ENCODE results near the gene TRIM56.
A peak's percentile ranks its signal among the peaks of the same experiment; 100 is the strongest.
"Not testable (repeated sequence)": the region's sequence is repeated elsewhere in the genome, so short reads cannot be mapped to it uniquely, and the experiment has no call there.

TRIM56 gene

DNA sequence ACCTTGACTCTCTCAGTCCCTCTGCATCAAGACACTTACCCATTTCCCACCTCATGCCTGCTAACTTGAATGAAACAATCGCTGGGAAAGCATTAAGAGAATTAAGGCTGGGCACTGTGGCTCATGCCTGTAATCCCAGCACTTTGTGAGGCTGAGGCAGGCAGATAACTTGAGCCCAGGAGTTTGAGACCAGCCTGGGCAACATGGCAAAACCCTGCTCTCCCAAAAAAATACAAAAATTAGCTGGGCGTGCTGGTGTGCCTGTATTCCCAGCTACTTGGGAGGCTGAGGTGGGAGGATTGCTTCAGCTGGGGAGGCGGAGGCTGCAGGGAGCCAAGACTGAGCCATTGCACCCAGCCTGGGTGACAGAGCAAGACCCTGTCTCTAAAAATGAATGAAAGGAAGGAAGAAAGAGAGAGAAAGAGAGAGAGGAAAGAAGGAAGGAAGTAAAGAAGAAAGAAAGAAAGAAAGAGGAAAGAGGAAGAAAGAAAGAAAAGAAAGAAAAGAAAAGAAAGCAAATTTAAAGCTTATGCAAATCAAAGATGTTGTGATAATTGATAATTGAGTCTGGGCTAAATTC lies 42.3 kb downstream of the TRIM56 start:
- H3K4me3 ChIP-seq (ENCODE audit: low read depth, low read length): peak overlapping the region; percentile 72
- DNase-seq (ENCODE audit: low read depth): no peak
- TF ChIP-seq, protein P1, sequence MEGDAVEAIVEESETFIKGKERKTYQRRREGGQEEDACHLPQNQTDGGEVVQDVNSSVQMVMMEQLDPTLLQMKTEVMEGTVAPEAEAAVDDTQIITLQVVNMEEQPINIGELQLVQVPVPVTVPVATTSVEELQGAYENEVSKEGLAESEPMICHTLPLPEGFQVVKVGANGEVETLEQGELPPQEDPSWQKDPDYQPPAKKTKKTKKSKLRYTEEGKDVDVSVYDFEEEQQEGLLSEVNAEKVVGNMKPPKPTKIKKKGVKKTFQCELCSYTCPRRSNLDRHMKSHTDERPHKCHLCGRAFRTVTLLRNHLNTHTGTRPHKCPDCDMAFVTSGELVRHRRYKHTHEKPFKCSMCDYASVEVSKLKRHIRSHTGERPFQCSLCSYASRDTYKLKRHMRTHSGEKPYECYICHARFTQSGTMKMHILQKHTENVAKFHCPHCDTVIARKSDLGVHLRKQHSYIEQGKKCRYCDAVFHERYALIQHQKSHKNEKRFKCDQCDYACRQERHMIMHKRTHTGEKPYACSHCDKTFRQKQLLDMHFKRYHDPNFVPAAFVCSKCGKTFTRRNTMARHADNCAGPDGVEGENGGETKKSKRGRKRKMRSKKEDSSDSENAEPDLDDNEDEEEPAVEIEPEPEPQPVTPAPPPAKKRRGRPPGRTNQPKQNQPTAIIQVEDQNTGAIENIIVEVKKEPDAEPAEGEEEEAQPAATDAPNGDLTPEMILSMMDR (conservative IDR thresholded peaks at IDR 0.05; ENCODE audit: low read depth, low read length): no peak

DNA sequence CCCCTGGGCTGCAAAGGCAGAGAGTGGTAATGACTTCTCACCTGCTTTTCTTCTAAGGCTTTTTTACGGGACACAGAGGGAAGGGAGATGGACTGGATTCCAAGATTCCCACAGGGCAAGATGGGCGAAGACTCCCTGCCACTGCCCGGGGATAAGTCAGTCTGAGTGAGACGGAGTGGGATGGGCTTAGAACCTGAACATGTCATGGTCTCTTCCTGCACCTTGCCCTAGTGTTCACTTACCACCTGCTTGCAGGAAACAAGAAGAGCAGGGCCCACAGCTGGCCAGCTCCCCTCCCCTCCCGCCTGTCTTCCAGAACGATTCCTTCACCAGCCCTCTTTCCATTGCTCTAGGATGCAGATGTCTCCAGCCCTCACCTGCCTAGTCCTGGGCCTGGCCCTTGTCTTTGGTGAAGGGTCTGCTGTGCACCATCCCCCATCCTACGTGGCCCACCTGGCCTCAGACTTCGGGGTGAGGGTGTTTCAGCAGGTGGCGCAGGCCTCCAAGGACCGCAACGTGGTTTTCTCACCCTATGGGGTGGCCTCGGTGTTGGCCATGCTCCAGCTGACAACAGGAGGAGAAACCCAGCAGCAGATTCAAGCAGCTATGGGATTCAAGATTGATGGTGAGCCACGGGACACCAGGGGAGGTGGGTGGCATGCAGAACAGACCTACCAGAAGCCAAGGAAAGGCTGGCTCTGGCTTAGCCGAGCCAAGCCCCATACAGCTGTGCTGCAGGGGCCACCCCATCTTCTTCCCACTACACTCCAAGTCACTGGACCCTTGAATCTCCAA lies 43.0 kb downstream of the TRIM56 start:
- TF ChIP-seq, protein P1 (conservative IDR thresholded peaks at IDR 0.05; ENCODE audit: low read depth, low read length): no peak
- H3K4me3 ChIP-seq (ENCODE audit: low read depth, low read length): peak overlapping the region; percentile 72

DNA sequence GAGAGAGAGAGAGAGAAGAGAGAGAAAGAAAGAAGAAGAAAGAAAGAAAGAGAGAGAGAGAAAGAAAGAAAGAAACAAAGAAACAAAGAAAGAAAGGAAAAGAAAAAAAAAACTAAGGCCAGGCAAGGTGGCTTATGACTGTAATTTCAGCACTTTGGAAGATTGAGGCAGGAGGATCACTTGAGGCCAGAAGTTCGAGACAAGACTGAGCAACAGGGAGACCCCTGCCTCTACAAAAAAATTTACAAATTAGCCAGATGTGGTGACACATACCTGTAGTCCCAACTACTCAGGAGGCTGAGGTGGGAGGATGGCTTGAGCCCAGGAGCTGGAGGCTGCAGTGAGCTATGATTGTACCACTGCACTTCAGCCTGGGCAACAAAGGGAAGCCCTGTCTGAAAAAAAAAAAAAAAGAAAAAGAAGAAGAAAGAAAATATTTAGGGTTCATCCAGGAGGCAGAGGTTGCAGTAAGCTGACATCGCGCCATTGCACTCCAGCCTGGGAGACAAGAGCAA lies 44.4 kb downstream of the TRIM56 start:
- TF ChIP-seq, protein P1 (conservative IDR thresholded peaks at IDR 0.05; ENCODE audit: low read depth, low read length): no peak
- no peak for DNase-seq (ENCODE audit: low read depth)
- peak overlapping the region; percentile 52 for H3K4me3 ChIP-seq (ENCODE audit: low read depth, low read length)

More for the DNA sequence above, 43.0 kb downstream of the TRIM56 start:
- DNase-seq (ENCODE audit: low read depth): peak; percentile 78

DNA sequence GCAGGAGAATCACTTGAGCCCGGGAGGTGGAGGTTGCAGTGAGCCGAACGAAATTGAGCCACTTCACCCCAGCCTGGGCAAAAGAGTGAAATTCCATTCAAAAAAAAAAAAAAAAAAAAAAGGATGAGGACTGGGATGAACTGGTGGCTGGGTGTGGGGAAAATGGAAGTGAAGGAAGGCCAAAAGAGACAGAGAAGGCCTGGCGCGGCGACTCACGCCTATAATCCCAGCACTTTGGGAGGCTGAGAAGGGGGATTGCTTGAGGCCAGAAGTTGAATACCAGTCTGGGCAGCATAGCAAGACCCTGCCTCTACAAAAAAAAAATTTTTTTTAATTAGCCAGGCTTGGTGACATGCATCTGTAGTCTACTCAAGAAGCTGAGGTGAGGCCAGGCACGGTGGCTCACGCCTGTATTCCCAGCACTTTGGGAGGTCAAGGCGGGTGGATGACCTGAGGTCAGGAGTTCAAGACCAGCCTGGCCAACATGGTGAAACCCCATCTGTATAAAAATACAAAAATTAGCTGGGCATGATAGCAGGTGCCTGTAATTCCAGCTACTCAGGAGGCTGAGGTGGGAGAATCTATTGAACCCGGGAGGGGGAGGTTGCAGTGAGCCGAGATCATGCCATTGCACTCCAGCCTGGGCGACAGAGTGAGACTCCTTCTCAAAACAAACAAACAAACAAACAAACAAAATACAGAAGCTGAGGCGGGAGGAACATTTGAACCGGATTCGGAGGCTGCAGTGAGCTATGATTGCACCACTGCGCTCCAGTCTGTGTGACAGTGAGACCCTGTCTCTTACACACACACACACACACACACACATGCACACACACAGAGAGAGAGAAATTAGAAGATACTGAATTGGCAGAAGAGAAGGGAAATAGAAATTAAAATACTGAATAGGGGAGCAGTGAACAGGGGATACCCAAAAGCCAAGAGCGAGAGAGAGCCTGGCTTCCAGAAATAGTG lies 47.6 kb downstream of the TRIM56 start:
- peak overlapping the region; percentile 17 for H3K4me3 ChIP-seq (ENCODE audit: low read depth, low read length)
- not testable (repeated sequence) for DNase-seq (ENCODE audit: low read depth)

DNA sequence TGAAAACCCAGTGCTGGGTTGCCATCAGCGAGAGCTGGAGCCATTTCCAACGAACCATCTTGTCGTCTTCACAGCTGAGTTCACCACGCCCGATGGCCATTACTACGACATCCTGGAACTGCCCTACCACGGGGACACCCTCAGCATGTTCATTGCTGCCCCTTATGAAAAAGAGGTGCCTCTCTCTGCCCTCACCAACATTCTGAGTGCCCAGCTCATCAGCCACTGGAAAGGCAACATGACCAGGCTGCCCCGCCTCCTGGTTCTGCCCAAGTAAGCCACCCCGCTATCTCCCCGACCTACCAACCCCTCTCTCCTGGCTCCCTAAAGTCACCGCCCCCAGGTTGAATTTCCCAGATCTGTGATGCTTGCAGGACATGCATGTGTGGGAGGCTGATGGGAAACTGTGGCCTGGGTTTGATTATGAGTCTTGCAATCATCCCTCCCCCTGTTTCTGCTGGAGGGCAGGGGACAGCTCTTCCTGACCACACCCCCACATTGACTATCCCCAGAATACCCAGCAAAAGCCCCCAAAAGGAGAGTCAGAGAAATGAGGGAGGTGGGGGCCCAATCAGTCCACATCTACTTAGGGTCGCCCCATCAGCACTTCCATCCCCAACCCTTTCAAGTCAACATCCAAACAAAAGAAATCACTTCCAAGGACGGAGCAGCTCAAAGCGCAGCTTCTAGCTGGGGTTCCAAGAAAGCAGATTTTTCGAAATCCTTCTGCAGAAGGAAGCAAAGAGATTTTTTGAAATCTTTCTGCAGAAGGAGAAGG lies 48.5 kb downstream of the TRIM56 start:
- DNase-seq (ENCODE audit: low read depth): no peak
- TF ChIP-seq, protein P1 (conservative IDR thresholded peaks at IDR 0.05; ENCODE audit: low read depth, low read length): no peak
- peak overlapping the region; percentile 17 for H3K4me3 ChIP-seq (ENCODE audit: low read depth, low read length)

DNA sequence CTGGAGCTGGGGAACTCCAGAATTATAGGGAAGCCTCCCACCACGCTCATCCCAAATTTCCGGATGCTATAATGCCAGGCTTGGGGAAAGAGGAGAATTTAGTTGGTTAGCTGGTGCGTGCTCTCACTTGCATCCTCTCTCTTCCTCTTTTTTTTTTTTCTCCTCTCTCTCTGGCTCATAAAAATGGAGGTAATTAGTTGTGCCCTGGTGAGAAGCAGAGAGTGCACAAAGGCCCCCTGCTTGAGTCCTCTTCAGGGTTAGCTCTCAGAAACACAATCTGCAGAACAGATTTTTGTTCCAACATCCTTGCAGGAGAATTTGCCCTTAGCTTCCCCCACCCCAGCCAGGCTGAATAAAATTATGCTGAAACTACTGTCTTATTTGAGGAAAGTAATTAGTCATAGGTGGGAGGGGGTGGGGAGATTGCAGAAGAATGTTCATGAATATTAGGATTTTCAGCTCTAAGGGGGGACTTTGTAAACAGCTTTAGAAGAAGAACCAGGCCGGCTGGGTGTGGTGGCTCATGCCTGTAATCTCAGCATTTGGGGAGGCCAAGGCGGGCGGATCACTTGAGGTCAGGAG lies 49.2 kb downstream of the TRIM56 start:
- peak; percentile 75 for DNase-seq (ENCODE audit: low read depth)
- TF ChIP-seq, protein P1 (conservative IDR thresholded peaks at IDR 0.05; ENCODE audit: low read depth, low read length): no peak

More for the DNA sequence above, 49.2 kb downstream of the TRIM56 start:
- peak overlapping the region; percentile 10 for H3K4me3 ChIP-seq (ENCODE audit: low read depth, low read length)

Measured in choroid plexus epithelial cell (primary cell).